HEK293T (cell line): ENCODE results near the gene LSR.
"Not testable (repeated sequence)": the region's sequence is repeated elsewhere in the genome, so short reads cannot be mapped to it uniquely, and the experiment has no call there.

ENCODE experiments used
- CTCF ChIA-PET: fragments of 350-600 bp; formaldehyde crosslinking; extraction: SDS; loops from one replicate; lab custom pipeline; 2021; ENCODE audit warnings: antibody characterized with exemption, inconsistent platforms; lab: Yijun Ruan, JAX
- POLR2A ChIA-PET: fragments of 350-600 bp; formaldehyde crosslinking; extraction: SDS; loops from one replicate; lab custom pipeline; 2020; ENCODE audit warnings: antibody characterized with exemption, inconsistent platforms; lab: Yijun Ruan, JAX
- DNase-seq: peaks from one replicate; pipeline ENCODE4 v3.0.0; 2012; ENCODE audit warnings: mixed read lengths; ENCODE audit errors: extremely low spot score
- ARNT ChIP-seq: fragments of 450-650 bp; IDR thresholded peaks from 2 replicates; pipeline ENCODE4 v1.6.1; 2017; ENCODE audit warnings: mild to moderate bottlenecking
- BHLHE40 ChIP-seq: fragments of 450-650 bp; IDR thresholded peaks from 2 replicates; pipeline ENCODE4 v1.6.1; 2016; ENCODE audit warnings: mild to moderate bottlenecking, moderate library complexity, borderline replicate concordance
- CTBP1 ChIP-seq: fragments of 450-650 bp; IDR thresholded peaks from 2 replicates; pipeline ENCODE4 v1.6.1; 2016; ENCODE audit warnings: borderline replicate concordance
- ELF4 ChIP-seq: fragments of 450-650 bp; IDR thresholded peaks from 2 replicates; pipeline ENCODE4 v1.6.1; 2017; ENCODE audit warnings: antibody characterized with exemption
- FOXA1 ChIP-seq: fragments of 450-650 bp; IDR thresholded peaks from 2 replicates; pipeline ENCODE4 v1.6.1; 2016; ENCODE audit warnings: mild to moderate bottlenecking
- FOXK2 ChIP-seq: fragments of 450-650 bp; IDR thresholded peaks from 2 replicates; pipeline ENCODE4 v1.6.1; 2016; ENCODE audit warnings: mild to moderate bottlenecking
- FOXM1 ChIP-seq: fragments of 450-650 bp; IDR thresholded peaks from 2 replicates; pipeline ENCODE4 v1.6.1; 2017; ENCODE audit warnings: mild to moderate bottlenecking, borderline replicate concordance
- HDGF ChIP-seq: fragments of 450-650 bp; IDR thresholded peaks from 2 replicates; pipeline ENCODE4 v1.6.1; 2017; ENCODE audit warnings: antibody characterized with exemption, borderline replicate concordance
- L3MBTL2 ChIP-seq: fragments of 450-650 bp; conservative IDR thresholded peaks from 2 replicates; pipeline ENCODE4 v1.6.1; 2016; ENCODE audit warnings: mild to moderate bottlenecking
- LEF1 ChIP-seq: fragments of 450-650 bp; IDR thresholded peaks from 2 replicates; pipeline ENCODE4 v1.6.1; 2017; ENCODE audit warnings: mild to moderate bottlenecking, borderline replicate concordance
- NFRKB ChIP-seq: fragments of 450-650 bp; IDR thresholded peaks from 2 replicates; pipeline ENCODE4 v1.6.1; 2016; ENCODE audit warnings: mild to moderate bottlenecking, moderate library complexity
- PKNOX1 ChIP-seq: fragments of 450-650 bp; IDR thresholded peaks from 2 replicates; pipeline ENCODE4 v1.6.1; 2016
- SP1 ChIP-seq: fragments of 450-650 bp; IDR thresholded peaks from 2 replicates; pipeline ENCODE4 v1.6.1; 2017
- SUZ12 ChIP-seq: fragments of 450-650 bp; IDR thresholded peaks from 2 replicates; pipeline ENCODE4 v1.6.1; 2016; ENCODE audit warnings: mild to moderate bottlenecking
- TARDBP ChIP-seq: fragments of 450-650 bp; IDR thresholded peaks from 2 replicates; pipeline ENCODE4 v1.6.1; 2016
- ZNF384 ChIP-seq: fragments of 450-650 bp; IDR thresholded peaks from 2 replicates; pipeline ENCODE4 v1.6.1; 2016

Gene LSR

GRCh38 chr19:35216833-35217648 is 31.8 kb upstream of the LSR start:
- POLR2A ChIA-PET = no interaction called here
- CTCF ChIA-PET = no interaction called here
- DNase-seq = no peak
- TF ChIP-seq L3MBTL2 (no peak), HDGF (no peak), NFRKB (no peak), PKNOX1 (no peak), BHLHE40 (no peak), SP1 (no peak), CTBP1 (no peak), ELF4 (no peak), SUZ12 (no peak), FOXA1 (no peak), FOXM1 (no peak), FOXK2 (no peak), ARNT (no peak)

- no peak for DNase-seq
- no peak for TF ChIP-seq ARNT
- no peak for TF ChIP-seq LEF1
- TF ChIP-seq ZNF384 = no peak
- TF ChIP-seq BHLHE40 = no peak
- TF ChIP-seq FOXA1 = no peak
- TF ChIP-seq L3MBTL2 = no peak
- TF ChIP-seq FOXK2 = no peak
- ChIA-PET CTCF (no interaction called here), POLR2A (no interaction called here)
Observed at GRCh38 chr19:35217649-35217990, 31.2 kb upstream of the LSR start.

- CTCF ChIA-PET = interaction anchor here (0.7 kb wide), 1 partner anchor 77 kb away, joined by 3 read pairs; no protein-coding TSS in a partner anchor
- TF ChIP-seq LEF1 (no peak), FOXM1 (no peak), FOXK2 (no peak), HDGF (no peak), PKNOX1 (no peak), FOXA1 (no peak), SUZ12 (no peak), BHLHE40 (no peak), TARDBP (no peak), ZNF384 (no peak), ARNT (no peak), NFRKB (no peak), SP1 (no peak), CTBP1 (no peak), ELF4 (no peak), L3MBTL2 (no peak)
Observed at GRCh38 chr19:35219008-35219407, 29.8 kb upstream of the LSR start.

GRCh38 chr19:35220315-35220921 is 28.4 kb upstream of the LSR start:
- DNase-seq = no peak
- ChIA-PET POLR2A (no interaction called here), CTCF (no interaction called here)
- TF ChIP-seq BHLHE40 (no peak), FOXA1 (no peak), LEF1 (no peak), ZNF384 (no peak), SUZ12 (no peak), HDGF (no peak), NFRKB (no peak), FOXM1 (no peak), ARNT (no peak), TARDBP (no peak), PKNOX1 (no peak), SP1 (no peak), L3MBTL2 (no peak), FOXK2 (no peak), CTBP1 (no peak)

More at GRCh38 chr19:35219008-35219407, 29.8 kb upstream of the LSR start:
- DNase-seq = no peak
- POLR2A ChIA-PET = no interaction called here

GRCh38 chr19:35220973-35221590 is 27.7 kb upstream of the LSR start:
- CTCF ChIA-PET, DNase-seq, POLR2A ChIA-PET: not testable (repeated sequence)

- TF ChIP-seq PKNOX1 = no peak
- TF ChIP-seq ARNT = no peak
- TF ChIP-seq SP1 = no peak
- no peak for TF ChIP-seq HDGF
- TF ChIP-seq BHLHE40 = no peak
- no peak for TF ChIP-seq FOXK2
- TF ChIP-seq FOXA1 = no peak
- TF ChIP-seq FOXM1 = no peak
- no peak for TF ChIP-seq LEF1
- no peak for TF ChIP-seq CTBP1
- TF ChIP-seq ELF4 = no peak
- no peak for DNase-seq
- CTCF ChIA-PET = no interaction called here
- POLR2A ChIA-PET = no interaction called here
Observed at GRCh38 chr19:35222373-35223015, 26.3 kb upstream of the LSR start.
